K562 (cell line): ENCODE data around the gene BAHD1. TPM values are rescaled to one million over a fixed set of nuclear protein-coding genes. Genes with fewer than 3 reads are reported as not detected.

ENCODE experiments used
- BCOR ChIP-seq: fragments of 450-650 bp; IDR thresholded peaks from 2 replicates; pipeline ENCODE4 v1.6.1; 2016
- BRD9 ChIP-seq: fragments of 450-650 bp; IDR thresholded peaks from 2 replicates; pipeline ENCODE4 v1.6.1; 2018; ENCODE audit warnings: low read depth; ENCODE audit not compliant: partially characterized antibody
- GABPB1 ChIP-seq: sonication (generic); formaldehyde crosslinking; IDR thresholded peaks from 2 replicates; pipeline ENCODE4 v1.8.0; 2022; ENCODE audit warnings: mild to moderate bottlenecking, missing genetic modification reagents
- HDAC2 ChIP-seq: fragments of 450-650 bp; IDR thresholded peaks from 2 replicates; pipeline ENCODE4 v1.6.1; 2016; ENCODE audit warnings: mild to moderate bottlenecking
- JUNB ChIP-seq: fragments of 450-650 bp; formaldehyde crosslinking; conservative IDR thresholded peaks from 2 replicates; pipeline ENCODE4 v1.4.0; 2020; ENCODE audit warnings: mild to moderate bottlenecking
- NCOR1 ChIP-seq: fragments of 450-650 bp; IDR thresholded peaks from 2 replicates; pipeline ENCODE4 v1.6.1; 2016; ENCODE audit warnings: mild to moderate bottlenecking, moderate library complexity
- NONO ChIP-seq, 2 experiments: fragments of 200-400 bp in 1 of 2; fragments of 450-650 bp in 1 of 2; formaldehyde crosslinking in 1 of 2; IDR thresholded peaks; 2 replicates each; pipeline ENCODE4 v1.6.1; 2017; ENCODE audit warnings: low read depth in 2 of 2, mild to moderate bottlenecking in 2 of 2, moderate library complexity in 2 of 2, low read length in 1 of 2
- POLR2G ChIP-seq: fragments of 200-400 bp; formaldehyde crosslinking; IDR thresholded peaks from 2 replicates; pipeline ENCODE4 v1.6.1; 2017; ENCODE audit warnings: low read depth, mild to moderate bottlenecking, antibody characterized with exemption, low read length, moderate library complexity
- RBM22 ChIP-seq: fragments of 200-400 bp; formaldehyde crosslinking; IDR thresholded peaks from 2 replicates; pipeline ENCODE4 v1.6.1; 2018; ENCODE audit warnings: low read length, low read depth; ENCODE audit not compliant: poor library complexity, severe bottlenecking
- RCOR1 ChIP-seq, 2 experiments: IDR thresholded peaks; 2 replicates each; pipeline ENCODE4 v1.6.1; 2012; ENCODE audit warnings: low read depth in 2 of 2, low read length in 2 of 2, borderline replicate concordance in 1 of 2, improper control_type of control experiment in 1 of 2
- SIRT6 ChIP-seq: IDR thresholded peaks from one replicate; pipeline ENCODE4 v1.6.1; 2012; ENCODE audit warnings: low read depth, mild to moderate bottlenecking, control low read depth, inconsistent platforms, low read length, moderate library complexity
- SRSF3 ChIP-seq: fragments of 200-400 bp; formaldehyde crosslinking; IDR thresholded peaks from 2 replicates; pipeline ENCODE4 v1.6.1; 2016; ENCODE audit warnings: mild to moderate bottlenecking, low read length, moderate library complexity; ENCODE audit not compliant: insufficient read depth
- TEAD2 ChIP-seq: fragments of 450-650 bp; IDR thresholded peaks from 2 replicates; pipeline ENCODE4 v1.6.1; 2016; ENCODE audit warnings: missing genetic modification characterization, control low read depth, missing compliant biosample characterization
- ZNF507 ChIP-seq: conservative IDR thresholded peaks from 2 replicates; pipeline ENCODE4 v1.6.1; 2017; ENCODE audit warnings: missing genetic modification characterization, missing compliant biosample characterization
- polyA plus RNA-seq, 8 experiments: library from polyadenylated mRNA; depleted of rRNA in 4 of 8; stranded (reverse) in 5 of 8; unstranded in 3 of 8; fragments of >200 nt; fragmentation: Nextera tagmentation in 2 of 8; fragmentation: Illumina TruSeq in 1 of 8; extraction: Ambion mirVana in 2 of 8; extraction: Trizol in 1 of 8; gene quantifications; 2 replicates each; pipeline versions ENCODE4 v1.2.1 to v1.2.3, GENCODE V29; 2011 to 2014; ENCODE audit warnings: inconsistent platforms in 1 of 8, missing spikeins in 1 of 8
- total RNA-seq, 7 experiments: library from RNA; depleted of rRNA in 6 of 7; stranded (reverse); fragments of >200 nt in 6 of 7; fragmentation: Illumina TruSeq in 2 of 7; extraction: Trizol in 2 of 7; gene quantifications; 2 replicates each; pipeline versions ENCODE4 v1.2.1 to v1.2.3, GENCODE V29; 2011 to 2021; ENCODE audit warnings: low replicate concordance in 1 of 7
- TF ChIP-seq, protein P1 (sequence below): sonication (generic); formaldehyde crosslinking; IDR thresholded peaks from 2 replicates; pipeline ENCODE4 v1.8.1; 2022; ENCODE audit warnings: missing genetic modification reagents
- TF ChIP-seq, protein P2 (sequence below): fragments of 150-350 bp; IDR thresholded peaks from 2 replicates; pipeline ENCODE4 v1.6.1; 2014; ENCODE audit warnings: low read depth, mild to moderate bottlenecking, low read length, borderline replicate concordance
- TF ChIP-seq, protein P3 (sequence below), 2 experiments: IDR thresholded peaks in 1 of 2; conservative IDR thresholded peaks in 1 of 2; 2 replicates each; pipeline ENCODE4 v1.6.1; 2016; ENCODE audit warnings: low read depth in 2 of 2, mild to moderate bottlenecking in 1 of 2, missing compliant biosample characterization in 1 of 2, missing genetic modification characterization in 1 of 2, moderate library complexity in 1 of 2
- TF ChIP-seq, protein P4 (sequence below): fragments of 450-650 bp; IDR thresholded peaks from one replicate; pipeline ENCODE4 v1.6.1; 2018; ENCODE audit warnings: mild to moderate bottlenecking, moderate library complexity; ENCODE audit not compliant: partially characterized antibody
- TF ChIP-seq, protein P5 (sequence below): fragments of 250-450 bp; sonication (Bioruptor Pico); IDR thresholded peaks from 2 replicates; pipeline ENCODE4 v1.6.1; 2021; ENCODE audit warnings: mild to moderate bottlenecking

Gene BAHD1
- total and polyA plus RNA-seq, 9 of the 15 experiments (the other 6 are each of a cell fraction or from before 2014, with no cell fraction given) = 0.55 to 38.5 (median 11.5) TPM

DNA sequence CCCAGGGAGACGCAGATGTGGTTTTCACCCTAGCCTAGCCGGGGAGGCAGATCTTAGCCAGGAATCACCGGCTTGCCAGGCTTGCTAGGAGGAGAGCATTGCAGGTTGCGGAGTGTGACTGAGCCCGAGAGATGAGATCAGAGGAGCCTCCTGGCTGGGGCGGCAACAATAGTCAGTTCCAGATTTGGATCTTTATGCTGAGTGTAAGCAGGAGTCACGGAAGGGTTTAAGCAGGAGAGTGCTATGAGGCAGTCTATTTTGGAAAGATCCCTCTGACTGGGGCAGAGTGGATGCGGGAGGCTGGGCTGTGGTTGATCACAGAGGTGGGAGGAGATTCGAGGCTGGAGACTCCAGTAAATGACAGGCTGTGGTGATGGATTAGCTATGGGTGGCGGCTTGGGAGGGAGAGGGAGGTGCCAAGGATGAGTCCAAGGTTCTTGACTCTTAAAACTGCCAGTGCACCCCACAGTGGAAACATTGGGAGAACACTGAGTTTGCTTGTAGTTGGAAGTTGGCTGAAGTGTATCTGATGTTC lies 10.4 kb upstream of the BAHD1 start (continued):
- TF ChIP-seq, protein P1, sequence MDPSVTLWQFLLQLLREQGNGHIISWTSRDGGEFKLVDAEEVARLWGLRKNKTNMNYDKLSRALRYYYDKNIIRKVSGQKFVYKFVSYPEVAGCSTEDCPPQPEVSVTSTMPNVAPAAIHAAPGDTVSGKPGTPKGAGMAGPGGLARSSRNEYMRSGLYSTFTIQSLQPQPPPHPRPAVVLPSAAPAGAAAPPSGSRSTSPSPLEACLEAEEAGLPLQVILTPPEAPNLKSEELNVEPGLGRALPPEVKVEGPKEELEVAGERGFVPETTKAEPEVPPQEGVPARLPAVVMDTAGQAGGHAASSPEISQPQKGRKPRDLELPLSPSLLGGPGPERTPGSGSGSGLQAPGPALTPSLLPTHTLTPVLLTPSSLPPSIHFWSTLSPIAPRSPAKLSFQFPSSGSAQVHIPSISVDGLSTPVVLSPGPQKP (CRISPR knock-in tag) = no peak
- no peak for TF ChIP-seq SIRT6
- no peak for TF ChIP-seq SRSF3
- no peak for TF ChIP-seq JUNB (CRISPR knock-in tag)
- no peak for TF ChIP-seq BCOR
- TF ChIP-seq GABPB1 (CRISPR knock-in tag) = no peak
- TF ChIP-seq, protein P2, sequence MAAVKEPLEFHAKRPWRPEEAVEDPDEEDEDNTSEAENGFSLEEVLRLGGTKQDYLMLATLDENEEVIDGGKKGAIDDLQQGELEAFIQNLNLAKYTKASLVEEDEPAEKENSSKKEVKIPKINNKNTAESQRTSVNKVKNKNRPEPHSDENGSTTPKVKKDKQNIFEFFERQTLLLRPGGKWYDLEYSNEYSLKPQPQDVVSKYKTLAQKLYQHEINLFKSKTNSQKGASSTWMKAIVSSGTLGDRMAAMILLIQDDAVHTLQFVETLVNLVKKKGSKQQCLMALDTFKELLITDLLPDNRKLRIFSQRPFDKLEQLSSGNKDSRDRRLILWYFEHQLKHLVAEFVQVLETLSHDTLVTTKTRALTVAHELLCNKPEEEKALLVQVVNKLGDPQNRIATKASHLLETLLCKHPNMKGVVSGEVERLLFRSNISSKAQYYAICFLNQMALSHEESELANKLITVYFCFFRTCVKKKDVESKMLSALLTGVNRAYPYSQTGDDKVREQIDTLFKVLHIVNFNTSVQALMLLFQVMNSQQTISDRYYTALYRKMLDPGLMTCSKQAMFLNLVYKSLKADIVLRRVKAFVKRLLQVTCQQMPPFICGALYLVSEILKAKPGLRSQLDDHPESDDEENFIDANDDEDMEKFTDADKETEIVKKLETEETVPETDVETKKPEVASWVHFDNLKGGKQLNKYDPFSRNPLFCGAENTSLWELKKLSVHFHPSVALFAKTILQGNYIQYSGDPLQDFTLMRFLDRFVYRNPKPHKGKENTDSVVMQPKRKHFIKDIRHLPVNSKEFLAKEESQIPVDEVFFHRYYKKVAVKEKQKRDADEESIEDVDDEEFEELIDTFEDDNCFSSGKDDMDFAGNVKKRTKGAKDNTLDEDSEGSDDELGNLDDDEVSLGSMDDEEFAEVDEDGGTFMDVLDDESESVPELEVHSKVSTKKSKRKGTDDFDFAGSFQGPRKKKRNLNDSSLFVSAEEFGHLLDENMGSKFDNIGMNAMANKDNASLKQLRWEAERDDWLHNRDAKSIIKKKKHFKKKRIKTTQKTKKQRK = no peak
- peak; percentile 50; the same call in 1 of the 2 replicates for TF ChIP-seq HDAC2
- TF ChIP-seq, protein P3, sequence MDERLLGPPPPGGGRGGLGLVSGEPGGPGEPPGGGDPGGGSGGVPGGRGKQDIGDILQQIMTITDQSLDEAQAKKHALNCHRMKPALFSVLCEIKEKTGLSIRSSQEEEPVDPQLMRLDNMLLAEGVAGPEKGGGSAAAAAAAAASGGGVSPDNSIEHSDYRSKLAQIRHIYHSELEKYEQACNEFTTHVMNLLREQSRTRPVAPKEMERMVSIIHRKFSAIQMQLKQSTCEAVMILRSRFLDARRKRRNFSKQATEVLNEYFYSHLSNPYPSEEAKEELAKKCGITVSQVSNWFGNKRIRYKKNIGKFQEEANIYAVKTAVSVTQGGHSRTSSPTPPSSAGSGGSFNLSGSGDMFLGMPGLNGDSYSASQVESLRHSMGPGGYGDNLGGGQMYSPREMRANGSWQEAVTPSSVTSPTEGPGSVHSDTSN (CRISPR knock-in tag; IDR thresholded peaks at IDR 0.05; ENCODE audit: low read depth) = peak; percentile 65; the same call in 1 of the 2 replicates
- TF ChIP-seq, protein P3 (tag; conservative IDR thresholded peaks at IDR 0.05; ENCODE audit: low read depth) = peak; percentile 97
- TF ChIP-seq NONO (IDR thresholded peaks at IDR 0.05; ENCODE audit: low read depth in 2 of 2, low read length in 1 of 2) = no peak
- no peak for TF ChIP-seq NCOR1
- TF ChIP-seq RCOR1 (IDR thresholded peaks at IDR 0.05; ENCODE audit: borderline replicate concordance in 1 of 2, low read depth in 2 of 2, low read length in 2 of 2) = peak in 1 of 2 experiments; percentile 57; a peak in 2 of 4 replicates
- TF ChIP-seq BRD9 = no peak
- TF ChIP-seq, protein P4, sequence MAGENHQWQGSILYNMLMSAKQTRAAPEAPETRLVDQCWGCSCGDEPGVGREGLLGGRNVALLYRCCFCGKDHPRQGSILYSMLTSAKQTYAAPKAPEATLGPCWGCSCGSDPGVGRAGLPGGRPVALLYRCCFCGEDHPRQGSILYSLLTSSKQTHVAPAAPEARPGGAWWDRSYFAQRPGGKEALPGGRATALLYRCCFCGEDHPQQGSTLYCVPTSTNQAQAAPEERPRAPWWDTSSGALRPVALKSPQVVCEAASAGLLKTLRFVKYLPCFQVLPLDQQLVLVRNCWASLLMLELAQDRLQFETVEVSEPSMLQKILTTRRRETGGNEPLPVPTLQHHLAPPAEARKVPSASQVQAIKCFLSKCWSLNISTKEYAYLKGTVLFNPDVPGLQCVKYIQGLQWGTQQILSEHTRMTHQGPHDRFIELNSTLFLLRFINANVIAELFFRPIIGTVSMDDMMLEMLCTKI = no peak
- no peak for TF ChIP-seq TEAD2 (tag)
- TF ChIP-seq, protein P5, sequence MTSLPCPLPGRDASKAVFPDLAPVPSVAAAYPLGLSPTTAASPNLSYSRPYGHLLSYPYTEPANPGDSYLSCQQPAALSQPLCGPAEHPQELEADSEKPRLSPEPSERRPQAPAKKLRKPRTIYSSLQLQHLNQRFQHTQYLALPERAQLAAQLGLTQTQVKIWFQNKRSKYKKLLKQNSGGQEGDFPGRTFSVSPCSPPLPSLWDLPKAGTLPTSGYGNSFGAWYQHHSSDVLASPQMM (CRISPR knock-in tag) = no peak
- no peak for TF ChIP-seq POLR2G
- no peak for TF ChIP-seq RBM22
- TF ChIP-seq ZNF507 = no peak
